GM21737 (cell line): ENCODE measurements around the gene FUT4.
"Not testable (repeated sequence)": the region's sequence is repeated elsewhere in the genome, so short reads cannot be mapped to it uniquely, and the experiment has no call there.

Experiments used
- ATAC-seq: cut with Tn5 transposase; IDR thresholded peaks from one replicate; pipeline ENCODE4 v1.9.1; 2021; ENCODE audit warnings: mild to moderate bottlenecking, moderate library complexity; ENCODE audit not compliant: unreplicated experiment

Gene FUT4

GRCh38 chr11:94543695-94544645 is at the start of gene FUT4:
Gene FUT4, plus strand, starts transcription at chr11:94543921. Its CDS starts 213 bp downstream, at chr11:94544134.
- peak; percentile 82 for ATAC-seq

- ATAC-seq: peak; percentile 46
Measured at GRCh38 chr11:94494126-94494680, 49.5 kb upstream of the FUT4 start.

GRCh38 chr11:94500181-94500580 is 43.5 kb upstream of the FUT4 start:
- ATAC-seq: no peak

GRCh38 chr11:94501522-94501921 is 42.2 kb upstream of the FUT4 start:
- ATAC-seq: no peak

GRCh38 chr11:94504689-94505293 is 38.9 kb upstream of the FUT4 start:
- peak; percentile 62 for ATAC-seq

- ATAC-seq: not testable (repeated sequence)
Measured at GRCh38 chr11:94506513-94506912, 37.2 kb upstream of the FUT4 start.

- no peak for ATAC-seq
Measured at GRCh38 chr11:94507485-94507884, 36.2 kb upstream of the FUT4 start.

- peak; percentile 88 for ATAC-seq
Measured at GRCh38 chr11:94511932-94512781, 31.6 kb upstream of the FUT4 start, which contains the start of gene C11orf97. Gene C11orf97, plus strand, starts transcription at chr11:94512461. Its CDS starts 68 bp downstream, at chr11:94512529.

- peak; percentile 31 for ATAC-seq
Measured at GRCh38 chr11:94513091-94513490, 30.6 kb upstream of the FUT4 start.

GRCh38 chr11:94515398-94515797 is 28.3 kb upstream of the FUT4 start:
- ATAC-seq: no peak

GRCh38 chr11:94516725-94517124 is 27.0 kb upstream of the FUT4 start:
- ATAC-seq: no peak

GRCh38 chr11:94518300-94518699 is 25.4 kb upstream of the FUT4 start:
- no peak for ATAC-seq

- no peak for ATAC-seq
Measured at GRCh38 chr11:94519478-94520084, 24.1 kb upstream of the FUT4 start.

- ATAC-seq: no peak
Measured at GRCh38 chr11:94521684-94522083, 22.0 kb upstream of the FUT4 start.

- no peak for ATAC-seq
Measured at GRCh38 chr11:94524341-94524740, 19.4 kb upstream of the FUT4 start.

- no peak for ATAC-seq
Measured at GRCh38 chr11:94525546-94526324, 18.0 kb upstream of the FUT4 start.

GRCh38 chr11:94526645-94527438 is 16.9 kb upstream of the FUT4 start:
- ATAC-seq: no peak

GRCh38 chr11:94528551-94528950 is 15.2 kb upstream of the FUT4 start:
- ATAC-seq: no peak

GRCh38 chr11:94532211-94532610 is 11.5 kb upstream of the FUT4 start:
- no peak for ATAC-seq
